ENCODE results near the gene MICOS13. TPM values are rescaled to one million over a fixed set of nuclear protein-coding genes. Genes with fewer than 3 reads are reported as not detected.
A peak's percentile ranks its signal among the peaks of the same experiment; 100 is the strongest.
"Not testable (repeated sequence)": the region's sequence is repeated elsewhere in the genome, so short reads cannot be mapped to it uniquely, and the experiment has no call there.

MICOS13 gene
- total RNA-seq, 1 experiment from 2014 or later = 93.5 TPM

DNA sequence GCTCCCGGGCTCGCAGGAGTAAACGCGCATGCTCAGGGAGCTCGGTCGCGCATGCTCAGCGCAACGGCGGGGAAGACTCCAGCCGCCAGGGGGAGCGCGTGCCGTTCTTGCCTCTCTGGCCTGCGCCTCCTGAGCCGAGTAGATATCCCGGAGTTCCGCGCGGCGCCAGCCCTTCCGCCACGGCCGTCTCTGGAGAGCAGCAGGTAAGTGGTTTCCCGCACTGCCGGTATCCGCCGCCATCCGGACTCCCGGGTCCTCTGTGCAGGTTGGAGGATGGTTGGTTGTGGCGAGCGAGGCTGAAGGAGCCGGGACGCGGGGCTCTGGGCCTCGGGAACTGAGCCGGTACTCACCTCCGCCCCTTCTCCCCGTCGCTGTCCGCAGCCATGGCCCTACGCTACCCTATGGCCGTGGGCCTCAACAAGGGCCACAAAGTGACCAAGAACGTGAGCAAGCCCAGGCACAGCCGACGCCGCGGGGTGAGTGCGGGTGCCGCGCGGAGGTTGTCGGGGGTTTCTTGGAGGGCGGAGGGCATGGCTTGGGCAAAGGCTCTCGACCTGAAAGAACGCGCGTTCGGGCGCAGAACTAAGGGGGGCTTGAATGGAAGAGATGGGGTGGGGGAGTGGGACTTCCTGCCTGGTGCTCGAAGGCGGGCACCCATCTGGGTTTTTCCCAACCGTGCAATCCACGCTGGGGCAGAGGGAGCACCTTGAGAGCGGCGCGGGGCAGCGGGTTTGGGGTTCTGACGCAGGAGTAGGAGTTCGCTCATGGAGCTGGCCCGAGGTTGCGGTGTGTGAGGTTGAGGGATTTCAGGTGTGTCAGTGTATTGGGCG is 10.0 kb upstream of the MICOS13 start, which contains the start of gene RPL36:
Gene RPL36, plus strand, starts transcription at position 171 of the 830 bp plus-strand sequence. Its CDS starts 213 bp downstream, at position 384.
- ATAC-seq (peak; percentile 62), DNase-seq (ENCODE audit: low read depth, low spot score) (peak; percentile 83)
- no TSS peak for BruUV-seq (replicated peaks)
- Histone ChIP-seq H3K9me3 (ENCODE audit: control insufficient read depth, insufficient read depth, low read depth, low read length) (no peaks in the 10 kb centered on the region), H3K4me3 (ENCODE audit: low read depth in 2 of 2, low read length in 2 of 2) (peak within 1 kb of the TSS; percentile 82 to 89), H3K27me3 (ENCODE audit: control insufficient read depth, insufficient read depth, low read length) (no peaks in the 10 kb centered on the region), H3K27ac (ENCODE audit: low read length) (peak within 1 kb of the TSS; percentile 90), H3K36me3 (ENCODE audit: control insufficient read depth, insufficient read depth, low read length) (peaks cover 7% of the 10 kb centered on the region; the same call in 1 of the 2 replicates), H3K4me1 (ENCODE audit: control insufficient read depth, insufficient read depth, low read length) (peaks cover 12% of the 10 kb centered on the region)
- intact Hi-C loops (cut with micrococcal nuclease; ENCODE audit: unreplicated experiment) (loop anchor here (10.0 kb wide), 1 partner anchor 104 kb away; the partner anchor contains the start of gene DUS3L), in situ Hi-C loops (cut with HindIII; ENCODE audit: low pct_unique_long_range_greater_than_20kb, low sequenced_read_pairs) (no loop called here)
- POLR2A ChIA-PET = interaction anchor here (0.7 kb wide), 1 partner anchor 421 kb away, joined by 4 read pairs; no protein-coding TSS in a partner anchor
- CTCF ChIA-PET = interaction anchor here (0.7 kb wide), 1 partner anchor 103 kb away, joined by 5 read pairs; no protein-coding TSS in a partner anchor
- TF ChIP-seq TCF7L2 (IDR thresholded peaks at IDR 0.05; ENCODE audit: low read depth, low read length) = no peak
- TF ChIP-seq, protein P1, sequence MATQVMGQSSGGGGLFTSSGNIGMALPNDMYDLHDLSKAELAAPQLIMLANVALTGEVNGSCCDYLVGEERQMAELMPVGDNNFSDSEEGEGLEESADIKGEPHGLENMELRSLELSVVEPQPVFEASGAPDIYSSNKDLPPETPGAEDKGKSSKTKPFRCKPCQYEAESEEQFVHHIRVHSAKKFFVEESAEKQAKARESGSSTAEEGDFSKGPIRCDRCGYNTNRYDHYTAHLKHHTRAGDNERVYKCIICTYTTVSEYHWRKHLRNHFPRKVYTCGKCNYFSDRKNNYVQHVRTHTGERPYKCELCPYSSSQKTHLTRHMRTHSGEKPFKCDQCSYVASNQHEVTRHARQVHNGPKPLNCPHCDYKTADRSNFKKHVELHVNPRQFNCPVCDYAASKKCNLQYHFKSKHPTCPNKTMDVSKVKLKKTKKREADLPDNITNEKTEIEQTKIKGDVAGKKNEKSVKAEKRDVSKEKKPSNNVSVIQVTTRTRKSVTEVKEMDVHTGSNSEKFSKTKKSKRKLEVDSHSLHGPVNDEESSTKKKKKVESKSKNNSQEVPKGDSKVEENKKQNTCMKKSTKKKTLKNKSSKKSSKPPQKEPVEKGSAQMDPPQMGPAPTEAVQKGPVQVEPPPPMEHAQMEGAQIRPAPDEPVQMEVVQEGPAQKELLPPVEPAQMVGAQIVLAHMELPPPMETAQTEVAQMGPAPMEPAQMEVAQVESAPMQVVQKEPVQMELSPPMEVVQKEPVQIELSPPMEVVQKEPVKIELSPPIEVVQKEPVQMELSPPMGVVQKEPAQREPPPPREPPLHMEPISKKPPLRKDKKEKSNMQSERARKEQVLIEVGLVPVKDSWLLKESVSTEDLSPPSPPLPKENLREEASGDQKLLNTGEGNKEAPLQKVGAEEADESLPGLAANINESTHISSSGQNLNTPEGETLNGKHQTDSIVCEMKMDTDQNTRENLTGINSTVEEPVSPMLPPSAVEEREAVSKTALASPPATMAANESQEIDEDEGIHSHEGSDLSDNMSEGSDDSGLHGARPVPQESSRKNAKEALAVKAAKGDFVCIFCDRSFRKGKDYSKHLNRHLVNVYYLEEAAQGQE (IDR thresholded peaks at IDR 0.05; ENCODE audit: insufficient read depth in 1 of 2, low read depth in 2 of 2, low read length in 1 of 2) = no peak
- TF ChIP-seq POLR2AphosphoS5 (IDR thresholded peaks at IDR 0.05; ENCODE audit: low read depth, low read length) = peak; percentile 98
- TF ChIP-seq, protein P2, sequence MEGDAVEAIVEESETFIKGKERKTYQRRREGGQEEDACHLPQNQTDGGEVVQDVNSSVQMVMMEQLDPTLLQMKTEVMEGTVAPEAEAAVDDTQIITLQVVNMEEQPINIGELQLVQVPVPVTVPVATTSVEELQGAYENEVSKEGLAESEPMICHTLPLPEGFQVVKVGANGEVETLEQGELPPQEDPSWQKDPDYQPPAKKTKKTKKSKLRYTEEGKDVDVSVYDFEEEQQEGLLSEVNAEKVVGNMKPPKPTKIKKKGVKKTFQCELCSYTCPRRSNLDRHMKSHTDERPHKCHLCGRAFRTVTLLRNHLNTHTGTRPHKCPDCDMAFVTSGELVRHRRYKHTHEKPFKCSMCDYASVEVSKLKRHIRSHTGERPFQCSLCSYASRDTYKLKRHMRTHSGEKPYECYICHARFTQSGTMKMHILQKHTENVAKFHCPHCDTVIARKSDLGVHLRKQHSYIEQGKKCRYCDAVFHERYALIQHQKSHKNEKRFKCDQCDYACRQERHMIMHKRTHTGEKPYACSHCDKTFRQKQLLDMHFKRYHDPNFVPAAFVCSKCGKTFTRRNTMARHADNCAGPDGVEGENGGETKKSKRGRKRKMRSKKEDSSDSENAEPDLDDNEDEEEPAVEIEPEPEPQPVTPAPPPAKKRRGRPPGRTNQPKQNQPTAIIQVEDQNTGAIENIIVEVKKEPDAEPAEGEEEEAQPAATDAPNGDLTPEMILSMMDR (IDR thresholded peaks at IDR 0.05) = peak; percentile 92
- peak; percentile 74; the same call in 1 of the 2 replicates for TF ChIP-seq SIN3A (IDR thresholded peaks at IDR 0.05; ENCODE audit: borderline replicate concordance, insufficient read depth, low read depth, low read length)

DNA sequence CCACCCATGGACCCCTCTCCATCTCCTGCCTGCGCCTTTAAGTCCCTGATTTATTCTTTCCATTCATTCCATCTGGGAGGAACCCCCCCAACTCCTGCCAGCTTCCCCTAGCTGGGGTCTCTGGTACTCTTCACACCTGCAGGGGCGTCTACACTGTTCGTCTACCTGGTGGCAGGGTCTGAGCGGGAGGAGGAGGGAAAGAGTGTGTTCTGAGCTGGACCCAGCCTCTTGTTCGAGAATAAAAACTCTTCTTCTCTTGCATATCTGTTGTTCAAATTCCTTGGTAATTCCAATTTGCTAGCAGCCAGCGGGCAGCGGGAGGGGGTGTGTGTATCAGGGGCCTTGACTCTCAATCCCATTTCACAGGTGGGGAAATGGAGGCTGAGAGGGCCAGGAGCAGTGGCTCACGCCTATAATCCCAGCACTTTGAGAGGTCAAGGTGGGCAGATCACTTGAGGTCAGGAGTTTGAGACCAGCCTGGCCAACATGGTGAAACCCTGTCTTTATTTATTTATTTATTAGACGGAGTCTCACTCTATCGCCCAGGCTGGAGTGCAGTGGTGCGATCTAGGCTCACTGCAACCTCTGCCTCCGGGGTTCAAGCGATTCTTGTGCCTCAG is 8.1 kb upstream of the MICOS13 start:
- CTCF ChIA-PET; H3K27me3 ChIP-seq (ENCODE audit: control insufficient read depth, insufficient read depth, low read length); H3K27ac ChIP-seq (ENCODE audit: low read length); ATAC-seq; in situ Hi-C loops (cut with HindIII; ENCODE audit: low pct_unique_long_range_greater_than_20kb, low sequenced_read_pairs); BruUV-seq (replicated peaks); intact Hi-C loops (cut with micrococcal nuclease; ENCODE audit: unreplicated experiment); H3K4me1 ChIP-seq (ENCODE audit: control insufficient read depth, insufficient read depth, low read length); H3K9me3 ChIP-seq (ENCODE audit: control insufficient read depth, insufficient read depth, low read depth, low read length); H3K4me3 ChIP-seq (ENCODE audit: low read depth in 2 of 2, low read length in 2 of 2); DNase-seq (ENCODE audit: low read depth, low spot score); POLR2A ChIA-PET; H3K36me3 ChIP-seq (ENCODE audit: control insufficient read depth, insufficient read depth, low read length): not testable (repeated sequence)
